K562 (cell line): ENCODE data around the gene DUS4L.

ENCODE experiments used
- ARID2 ChIP-seq: fragments of 450-650 bp; IDR thresholded peaks from 2 replicates; pipeline ENCODE4 v1.6.1; 2017; ENCODE audit warnings: antibody characterized with exemption, mild to moderate bottlenecking
- BRD9 ChIP-seq: fragments of 450-650 bp; IDR thresholded peaks from 2 replicates; pipeline ENCODE4 v1.6.1; 2018; ENCODE audit warnings: low read depth; ENCODE audit not compliant: partially characterized antibody
- GABPA ChIP-seq: fragments of 200-800 bp; sonication (Bioruptor generic); conservative IDR thresholded peaks from 2 replicates; pipeline ENCODE4 v1.6.1; 2016; ENCODE audit warnings: low read depth, missing genetic modification characterization, missing compliant biosample characterization
- HNRNPH1 ChIP-seq: fragments of 200-400 bp; formaldehyde crosslinking; optimal IDR thresholded peaks from 2 replicates; pipeline ENCODE3; 2017; ENCODE audit warnings: low read depth, mild to moderate bottlenecking, low read length, moderate library complexity
- POLR2A ChIP-seq: fragments of 450-650 bp; conservative IDR thresholded peaks from 2 replicates; pipeline ENCODE4 v1.6.1; 2016
- SIRT6 ChIP-seq: IDR thresholded peaks from one replicate; pipeline ENCODE4 v1.6.1; 2012; ENCODE audit warnings: low read depth, mild to moderate bottlenecking, control low read depth, inconsistent platforms, low read length, moderate library complexity
- SMAD1 ChIP-seq: fragments of 150-350 bp; IDR thresholded peaks from 2 replicates; pipeline ENCODE4 v1.6.1; 2014; ENCODE audit warnings: low read length, low read depth; ENCODE audit not compliant: partially characterized antibody
- TF ChIP-seq, protein P1 (sequence below), 3 experiments: IDR thresholded peaks in 2 of 3; conservative IDR thresholded peaks in 1 of 3; 2 replicates each; pipeline ENCODE4 v1.5.1; 2011 to 2012; ENCODE audit warnings: low read length in 3 of 3, mild to moderate bottlenecking in 3 of 3, control low read depth in 2 of 3, improper control_type of control experiment in 1 of 3, inconsistent platforms in 1 of 3, low read depth in 1 of 3, mixed read lengths in 1 of 3, moderate library complexity in 1 of 3; ENCODE audit not compliant: insufficient read depth in 2 of 3
- TF ChIP-seq, protein P2 (sequence below): fragments of 150-350 bp; conservative IDR thresholded peaks from 2 replicates; pipeline ENCODE4 v1.6.1; 2014; ENCODE audit warnings: low read length

DNA sequence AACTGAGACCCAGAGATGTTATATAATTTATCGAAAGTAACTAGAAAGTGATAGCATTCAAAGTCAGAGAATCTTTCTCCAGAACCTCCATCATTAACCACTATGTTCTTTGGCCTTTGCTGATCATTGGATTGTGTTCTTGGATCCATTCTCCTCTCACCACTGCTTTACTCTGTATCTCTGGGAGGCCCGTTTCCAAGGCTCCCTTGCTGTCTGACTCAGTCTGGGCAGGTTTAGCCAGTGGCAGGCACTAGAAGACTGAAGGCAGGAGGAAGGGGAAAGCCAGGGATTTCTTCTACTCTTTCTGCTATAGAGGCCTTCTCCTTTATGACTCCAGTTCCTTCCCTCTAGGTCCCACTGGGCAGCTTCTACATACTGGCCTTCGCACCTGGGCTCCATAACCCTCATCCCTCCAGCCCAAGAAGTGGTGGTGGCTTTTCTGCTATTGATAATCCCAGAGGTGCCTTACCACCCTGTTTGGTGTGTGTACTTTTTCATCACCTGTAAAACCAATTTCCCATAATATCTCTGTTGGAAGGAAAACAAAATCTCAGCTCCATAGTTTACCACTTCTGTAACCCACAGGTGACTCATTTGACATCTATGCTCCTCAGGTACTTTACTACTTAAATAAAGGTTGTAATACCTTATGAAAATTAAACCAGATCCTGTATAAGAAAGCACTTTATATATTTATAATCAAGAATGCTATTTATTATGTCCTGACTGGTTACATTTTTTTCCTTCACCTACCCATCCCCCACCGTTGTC is 52.3 kb downstream of the DUS4L start:
- TF ChIP-seq, protein P1, sequence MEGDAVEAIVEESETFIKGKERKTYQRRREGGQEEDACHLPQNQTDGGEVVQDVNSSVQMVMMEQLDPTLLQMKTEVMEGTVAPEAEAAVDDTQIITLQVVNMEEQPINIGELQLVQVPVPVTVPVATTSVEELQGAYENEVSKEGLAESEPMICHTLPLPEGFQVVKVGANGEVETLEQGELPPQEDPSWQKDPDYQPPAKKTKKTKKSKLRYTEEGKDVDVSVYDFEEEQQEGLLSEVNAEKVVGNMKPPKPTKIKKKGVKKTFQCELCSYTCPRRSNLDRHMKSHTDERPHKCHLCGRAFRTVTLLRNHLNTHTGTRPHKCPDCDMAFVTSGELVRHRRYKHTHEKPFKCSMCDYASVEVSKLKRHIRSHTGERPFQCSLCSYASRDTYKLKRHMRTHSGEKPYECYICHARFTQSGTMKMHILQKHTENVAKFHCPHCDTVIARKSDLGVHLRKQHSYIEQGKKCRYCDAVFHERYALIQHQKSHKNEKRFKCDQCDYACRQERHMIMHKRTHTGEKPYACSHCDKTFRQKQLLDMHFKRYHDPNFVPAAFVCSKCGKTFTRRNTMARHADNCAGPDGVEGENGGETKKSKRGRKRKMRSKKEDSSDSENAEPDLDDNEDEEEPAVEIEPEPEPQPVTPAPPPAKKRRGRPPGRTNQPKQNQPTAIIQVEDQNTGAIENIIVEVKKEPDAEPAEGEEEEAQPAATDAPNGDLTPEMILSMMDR (IDR thresholded peaks at IDR 0.05 in 2 of 3, conservative IDR thresholded peaks at IDR 0.05 in 1 of 3; ENCODE audit: insufficient read depth in 2 of 3, low read depth in 1 of 3, low read length in 3 of 3), result no peak
- TF ChIP-seq SMAD1 (no peak), GABPA (tag) (no peak), ARID2 (no peak), HNRNPH1 (no peak), SIRT6 (no peak), BRD9 (no peak), POLR2A (no peak)
- TF ChIP-seq, protein P2, sequence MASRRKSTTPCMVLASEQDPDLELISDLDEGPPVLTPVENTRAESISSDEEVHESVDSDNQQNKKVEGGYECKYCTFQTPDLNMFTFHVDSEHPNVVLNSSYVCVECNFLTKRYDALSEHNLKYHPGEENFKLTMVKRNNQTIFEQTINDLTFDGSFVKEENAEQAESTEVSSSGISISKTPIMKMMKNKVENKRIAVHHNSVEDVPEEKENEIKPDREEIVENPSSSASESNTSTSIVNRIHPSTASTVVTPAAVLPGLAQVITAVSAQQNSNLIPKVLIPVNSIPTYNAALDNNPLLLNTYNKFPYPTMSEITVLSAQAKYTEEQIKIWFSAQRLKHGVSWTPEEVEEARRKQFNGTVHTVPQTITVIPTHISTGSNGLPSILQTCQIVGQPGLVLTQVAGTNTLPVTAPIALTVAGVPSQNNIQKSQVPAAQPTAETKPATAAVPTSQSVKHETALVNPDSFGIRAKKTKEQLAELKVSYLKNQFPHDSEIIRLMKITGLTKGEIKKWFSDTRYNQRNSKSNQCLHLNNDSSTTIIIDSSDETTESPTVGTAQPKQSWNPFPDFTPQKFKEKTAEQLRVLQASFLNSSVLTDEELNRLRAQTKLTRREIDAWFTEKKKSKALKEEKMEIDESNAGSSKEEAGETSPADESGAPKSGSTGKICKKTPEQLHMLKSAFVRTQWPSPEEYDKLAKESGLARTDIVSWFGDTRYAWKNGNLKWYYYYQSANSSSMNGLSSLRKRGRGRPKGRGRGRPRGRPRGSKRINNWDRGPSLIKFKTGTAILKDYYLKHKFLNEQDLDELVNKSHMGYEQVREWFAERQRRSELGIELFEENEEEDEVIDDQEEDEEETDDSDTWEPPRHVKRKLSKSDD, result no peak
